Subcutaneous abdominal adipose tissue (tissue), 5 donors: ENCODE measurements around the gene DST.

Experiments
- H3K27ac ChIP-seq: one replicate; pipeline ENCODE4 v1.7.0; 2013; ENCODE audit warnings: low read depth, mild to moderate bottlenecking, inconsistent platforms, low read length, moderate library complexity
- H3K27me3 ChIP-seq, 5 donors: one replicate each; pipeline ENCODE4 v1.7.0; 2013; ENCODE audit warnings: low read length in 5 of 5, inconsistent platforms in 1 of 5; ENCODE audit not compliant: control insufficient read depth in 5 of 5, insufficient read depth in 4 of 5
- H3K36me3 ChIP-seq, 5 donors: one replicate each; pipeline ENCODE4 v1.7.0; 2013; ENCODE audit warnings: low read length in 5 of 5; ENCODE audit not compliant: control insufficient read depth in 5 of 5, insufficient read depth in 5 of 5
- H3K4me1 ChIP-seq, 5 donors: one replicate each; pipeline ENCODE4 v1.7.0; 2013; ENCODE audit warnings: low read length in 5 of 5, mild to moderate bottlenecking in 3 of 5, moderate library complexity in 1 of 5; ENCODE audit not compliant: control insufficient read depth in 5 of 5, insufficient read depth in 5 of 5
- H3K4me3 ChIP-seq, 5 donors: one replicate each; pipeline ENCODE4 v1.7.0; 2013; ENCODE audit warnings: low read length in 5 of 5, low read depth in 1 of 5
- H3K9ac ChIP-seq, 5 donors: one replicate each; pipeline ENCODE4 v1.7.0; 2013; ENCODE audit warnings: low read length in 5 of 5, mild to moderate bottlenecking in 4 of 5, moderate library complexity in 3 of 5
- H3K9me3 ChIP-seq, 5 donors: one replicate each; pipeline ENCODE4 v1.7.0; 2013; ENCODE audit warnings: low read length in 5 of 5; ENCODE audit not compliant: control insufficient read depth in 5 of 5
- donor health status: healthy.
- donor health status: healthy.
- donor health status: healthy.
- donor health status: healthy.
- donor health status: healthy.

The DST gene

DNA sequence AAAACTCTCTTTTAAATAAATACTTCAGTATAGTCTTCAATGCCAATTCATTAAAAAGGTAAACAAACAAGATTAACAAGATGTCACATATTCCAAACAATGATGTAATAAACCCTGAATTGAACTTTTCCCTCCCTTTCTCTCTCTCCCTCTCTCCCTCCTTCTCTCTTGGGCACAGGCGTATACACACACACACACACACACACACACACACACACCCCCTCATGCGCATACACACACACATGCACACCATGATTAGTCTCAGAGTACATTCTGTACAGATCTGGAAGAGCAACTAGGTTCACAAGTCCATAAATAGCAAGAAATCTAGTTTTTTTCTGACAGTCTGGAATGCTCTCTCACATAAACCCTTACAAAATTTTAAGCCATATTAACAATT is 128.3 kb downstream of the DST start:
- peaks cover 16 to 59% (median 40%) of the 10 kb centered on the region in 5 donors for H3K36me3 ChIP-seq

DNA sequence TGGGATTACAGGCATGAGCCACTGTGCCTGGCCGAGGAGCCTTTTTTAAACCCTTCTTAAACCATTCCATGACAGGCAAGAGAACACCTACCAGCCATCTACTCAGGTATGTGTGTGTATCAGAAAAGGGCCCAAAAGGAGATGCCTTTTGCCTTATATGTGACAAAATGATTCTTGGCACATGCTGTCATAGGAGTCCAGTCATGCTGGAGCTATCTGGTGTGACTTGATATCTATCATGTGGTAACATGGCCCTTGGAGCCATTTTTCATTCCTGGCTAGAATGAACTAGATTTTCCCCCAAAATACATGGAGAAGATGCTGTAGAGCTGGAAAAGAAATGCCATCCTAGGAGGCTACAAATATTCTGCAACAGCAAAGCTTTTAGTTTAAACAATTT is 129.1 kb downstream of the DST start:
- H3K9me3 ChIP-seq, result no peaks in the 10 kb centered on the region
- no peak overlapping the region for H3K9ac ChIP-seq
- peaks cover 23 to 62% (median 48%) of the 10 kb centered on the region in 5 donors for H3K36me3 ChIP-seq
- H3K27ac ChIP-seq, result no peak overlapping the region
- H3K4me1 ChIP-seq, result peaks cover 0 to 13% (median 4%) of the 10 kb centered on the region in 5 donors
- no peak overlapping the region for H3K4me3 ChIP-seq
- no peaks in the 10 kb centered on the region for H3K27me3 ChIP-seq

More for the DNA sequence above, 128.3 kb downstream of the DST start:
- H3K4me1 ChIP-seq, result peaks cover 0 to 13% (median 4%) of the 10 kb centered on the region in 5 donors
- no peak overlapping the region for H3K27ac ChIP-seq
- H3K9ac ChIP-seq, result no peak overlapping the region
- H3K27me3 ChIP-seq, result no peaks in the 10 kb centered on the region
- no peaks in the 10 kb centered on the region for H3K9me3 ChIP-seq
- no peak overlapping the region for H3K4me3 ChIP-seq

DNA sequence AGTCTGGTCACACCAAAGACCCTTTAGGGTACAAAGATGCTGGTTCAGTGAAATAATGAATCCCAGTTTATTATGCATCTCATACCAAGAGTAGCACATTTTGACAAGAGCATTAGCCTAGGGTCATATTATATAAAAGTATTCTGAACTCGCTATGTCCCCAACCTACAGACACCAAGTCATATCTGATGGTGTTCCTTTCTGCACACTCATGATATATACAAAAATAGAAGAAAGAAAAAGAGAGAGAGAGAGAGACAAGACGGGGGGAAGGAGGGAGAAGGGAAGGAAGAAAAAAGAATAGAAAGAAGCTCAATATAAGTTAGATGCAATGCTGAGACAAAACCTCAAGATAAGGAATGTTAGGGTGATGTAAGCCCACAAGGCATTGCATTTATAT is 131.1 kb downstream of the DST start:
- Histone ChIP-seq H3K27ac (no peak overlapping the region), H3K36me3 (peaks cover 25 to 72% (median 45%) of the 10 kb centered on the region in 5 donors), H3K9ac (no peak overlapping the region), H3K27me3 (no peaks in the 10 kb centered on the region), H3K4me1 (peaks cover 0 to 23% (median 12%) of the 10 kb centered on the region in 5 donors), H3K9me3 (no peaks in the 10 kb centered on the region), H3K4me3 (no peak overlapping the region)

DNA sequence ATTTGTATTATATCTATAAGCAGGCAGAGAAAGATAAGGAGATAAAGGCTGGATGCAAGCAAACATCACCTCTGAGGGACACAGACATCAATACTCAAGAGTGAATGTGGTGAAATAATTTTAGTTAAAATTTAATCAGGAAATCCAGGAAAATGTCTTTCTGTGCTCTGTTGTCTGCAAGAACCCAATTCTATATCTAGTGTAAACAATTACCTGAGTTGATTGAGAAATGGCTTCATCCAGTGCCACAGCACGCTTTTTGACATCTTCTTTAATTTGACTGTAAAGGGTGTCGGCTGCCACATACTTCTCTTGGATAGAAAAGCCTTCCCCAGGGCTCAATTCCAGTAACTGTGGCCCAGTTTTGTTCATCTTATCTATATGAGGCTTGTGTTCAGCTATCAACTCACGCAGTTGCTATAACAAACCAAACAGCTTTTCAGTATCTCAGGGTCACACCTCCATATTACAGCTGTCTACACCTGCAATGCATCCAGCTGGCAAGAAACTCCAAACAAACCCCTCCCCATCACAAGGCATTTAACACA is 131.6 kb downstream of the DST start:
- Histone ChIP-seq H3K9ac (no peak overlapping the region), H3K9me3 (no peaks in the 10 kb centered on the region), H3K27me3 (no peaks in the 10 kb centered on the region), H3K4me1 (peaks cover 0 to 26% (median 12%) of the 10 kb centered on the region in 5 donors), H3K36me3 (peaks cover 25 to 69% (median 43%) of the 10 kb centered on the region in 5 donors), H3K4me3 (no peak overlapping the region), H3K27ac (no peak overlapping the region)

DNA sequence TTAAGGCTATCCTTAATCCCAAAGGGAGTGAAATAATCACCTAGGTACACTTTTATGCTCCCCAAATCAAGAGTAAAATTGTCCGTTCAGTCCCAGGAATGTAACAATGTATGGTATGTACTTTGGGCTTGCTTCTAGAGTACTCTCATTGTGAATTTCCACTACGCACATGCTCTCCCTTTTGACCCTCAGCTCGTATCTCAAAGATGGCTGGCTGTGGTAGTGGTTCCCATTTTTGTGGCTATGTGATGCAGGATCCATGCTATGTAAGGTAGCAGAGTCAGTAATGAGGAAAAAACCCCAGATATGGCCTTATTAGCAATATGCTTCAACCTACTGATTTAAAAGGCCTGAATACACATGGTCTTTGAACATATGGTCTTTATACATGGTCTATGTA is 133.7 kb downstream of the DST start:
- Histone ChIP-seq H3K27ac (no peak overlapping the region), H3K27me3 (no peaks in the 10 kb centered on the region), H3K4me3 (no peak overlapping the region), H3K36me3 (peaks cover 18 to 60% (median 36%) of the 10 kb centered on the region in 5 donors), H3K4me1 (peaks cover 0 to 28% (median 12%) of the 10 kb centered on the region in 5 donors), H3K9ac (no peak overlapping the region), H3K9me3 (no peaks in the 10 kb centered on the region)

DNA sequence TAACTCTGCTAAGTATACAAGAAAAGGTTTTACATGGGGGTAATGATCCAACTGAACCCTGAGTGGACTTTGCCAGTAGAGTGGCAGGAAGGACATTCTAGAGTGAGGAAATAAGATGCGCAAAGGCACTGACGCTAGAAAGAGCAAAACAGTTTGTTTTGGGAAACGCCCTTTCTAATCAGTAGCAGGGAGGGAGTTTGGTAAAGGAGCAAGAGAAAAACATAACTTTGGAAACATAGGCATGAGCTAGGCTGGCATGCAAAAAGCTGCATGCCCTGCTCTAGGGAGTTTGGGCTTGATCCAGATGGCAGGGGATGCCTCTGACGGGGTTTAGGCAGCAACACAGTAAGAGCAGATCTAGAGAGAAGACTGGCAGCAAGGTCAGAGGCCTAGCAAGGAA is 135.2 kb downstream of the DST start:
- Histone ChIP-seq H3K9ac (peak overlapping the region in 2 of 5 donors; percentile 2 to 19), H3K27ac (peak overlapping the region; percentile 56), H3K27me3 (no peaks in the 10 kb centered on the region), H3K36me3 (peaks cover 22 to 52% (median 42%) of the 10 kb centered on the region in 5 donors), H3K9me3 (no peaks in the 10 kb centered on the region), H3K4me1 (peaks cover 0 to 27% (median 12%) of the 10 kb centered on the region in 5 donors), H3K4me3 (no peak overlapping the region)

DNA sequence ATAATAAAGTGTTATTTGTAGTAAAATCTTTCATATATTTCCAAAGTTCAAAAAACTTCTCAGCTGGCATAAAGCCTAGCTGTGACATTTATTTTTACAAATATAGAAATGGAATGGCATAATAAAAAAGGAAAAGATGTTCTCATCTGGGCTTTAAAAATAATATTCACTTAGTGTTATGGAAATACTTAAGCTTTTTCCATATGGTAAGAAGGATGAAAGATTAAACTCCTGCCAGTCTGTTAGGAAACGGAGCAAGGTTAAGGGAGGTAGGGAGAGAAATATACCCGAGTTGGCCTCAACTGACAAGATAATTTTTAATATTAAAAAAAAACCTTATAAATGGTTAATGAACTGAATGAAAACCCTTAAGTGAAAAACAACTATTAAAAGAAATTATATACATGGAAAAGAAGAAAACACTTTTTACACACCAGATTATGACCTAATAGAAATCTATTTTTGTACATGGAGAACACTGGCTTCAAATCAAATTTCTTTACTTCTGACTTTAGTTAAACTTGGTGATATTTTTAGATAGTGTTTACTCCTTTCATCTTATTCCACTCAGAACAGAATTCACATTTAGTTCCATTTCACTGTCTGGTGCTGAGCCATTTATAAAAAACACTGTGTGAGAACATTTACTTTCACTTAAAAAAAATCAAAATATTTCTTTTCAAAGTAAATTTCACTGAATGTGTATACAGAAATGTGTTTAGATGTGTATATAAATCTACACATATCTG is 137.0 kb downstream of the DST start:
- Histone ChIP-seq H3K27ac (no peak overlapping the region), H3K9ac (peak overlapping the region in 1 of 5 donors; percentile 24), H3K9me3 (no peaks in the 10 kb centered on the region), H3K27me3 (no peaks in the 10 kb centered on the region), H3K4me3 (no peak overlapping the region), H3K4me1 (peaks cover 0 to 27% (median 12%) of the 10 kb centered on the region in 5 donors), H3K36me3 (peaks cover 22 to 43% (median 42%) of the 10 kb centered on the region in 5 donors)

DNA sequence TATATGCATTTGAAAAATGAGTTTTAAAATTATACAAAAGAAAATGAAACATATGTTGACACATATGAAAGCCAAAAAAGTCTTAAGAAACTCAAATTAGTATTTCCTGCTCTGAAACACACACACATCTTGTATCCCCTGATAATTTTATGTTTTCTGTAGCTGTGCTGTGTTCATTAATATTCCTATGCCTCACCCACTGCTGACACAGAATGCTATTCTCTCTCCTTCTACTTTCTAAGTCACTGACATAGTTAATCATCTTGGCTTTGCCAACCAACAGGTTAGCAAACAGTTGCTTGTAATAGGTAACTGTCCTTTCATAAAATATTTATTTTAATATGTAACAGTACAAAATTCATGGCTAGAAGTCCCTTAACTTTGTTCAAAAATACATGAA is 140.7 kb downstream of the DST start:
- Histone ChIP-seq H3K27ac (no peak overlapping the region), H3K9me3 (no peaks in the 10 kb centered on the region), H3K9ac (no peak overlapping the region), H3K4me3 (no peak overlapping the region), H3K27me3 (no peaks in the 10 kb centered on the region), H3K36me3 (peaks cover 23 to 45% (median 39%) of the 10 kb centered on the region in 5 donors), H3K4me1 (peaks cover 0 to 18% (median 5%) of the 10 kb centered on the region in 5 donors)

DNA sequence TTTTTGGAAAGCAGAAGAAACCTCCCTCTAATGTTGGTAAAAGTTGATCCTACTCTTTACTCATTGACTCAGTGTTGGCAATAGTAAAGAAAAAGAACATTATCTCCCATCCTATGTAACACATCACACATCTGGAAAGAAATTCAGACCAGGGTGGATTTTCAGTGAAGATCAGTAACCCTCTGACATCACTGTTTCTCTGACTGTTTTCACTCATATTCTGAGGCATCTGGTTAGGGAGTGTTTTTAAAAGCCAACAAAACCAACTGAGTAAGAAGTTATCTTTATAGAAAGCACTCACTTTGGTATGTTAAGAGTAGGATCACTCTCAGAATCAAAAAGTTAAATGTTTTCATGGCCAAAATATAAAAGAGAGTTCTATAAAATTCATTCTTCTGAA is 143.6 kb downstream of the DST start:
- H3K4me3 ChIP-seq, result no peak overlapping the region
- peaks cover 23 to 52% (median 40%) of the 10 kb centered on the region in 5 donors for H3K36me3 ChIP-seq
- H3K27me3 ChIP-seq, result no peaks in the 10 kb centered on the region
- no peaks in the 10 kb centered on the region for H3K4me1 ChIP-seq
- no peak overlapping the region for H3K9ac ChIP-seq
- no peaks in the 10 kb centered on the region for H3K9me3 ChIP-seq
- H3K27ac ChIP-seq, result no peak overlapping the region

DNA sequence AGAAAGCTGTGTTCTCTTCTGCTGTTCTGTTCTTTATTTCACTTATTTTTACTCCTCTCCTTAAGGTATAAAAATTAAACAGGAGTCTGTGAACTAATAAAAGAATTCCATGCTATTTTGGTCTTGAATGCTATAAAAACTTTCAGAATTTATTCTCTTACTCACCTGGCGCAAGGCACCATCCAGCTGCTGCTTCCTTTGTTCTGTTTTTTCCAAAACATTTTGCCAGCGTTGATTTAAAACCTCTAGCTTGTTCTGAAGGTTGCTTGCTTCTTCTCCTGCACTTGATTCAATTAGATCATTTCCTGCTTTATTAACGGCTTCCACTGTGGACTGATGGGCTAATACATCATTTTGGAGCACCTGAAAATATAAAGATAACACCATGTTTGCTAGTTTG is 145.0 kb downstream of the DST start:
- H3K36me3 ChIP-seq, result peaks cover 21 to 47% (median 39%) of the 10 kb centered on the region in 5 donors
- no peak overlapping the region for H3K4me3 ChIP-seq
- no peak overlapping the region for H3K9ac ChIP-seq
- H3K27me3 ChIP-seq, result no peaks in the 10 kb centered on the region
- H3K4me1 ChIP-seq, result no peaks in the 10 kb centered on the region
- H3K27ac ChIP-seq, result no peak overlapping the region
- no peaks in the 10 kb centered on the region for H3K9me3 ChIP-seq
